Skeletal muscle tissue (tissue), 4 donors: ENCODE measurements around the gene SLC66A2. TPM values are rescaled to one million over a fixed set of nuclear protein-coding genes. Genes with fewer than 3 reads are reported as not detected.

ENCODE experiments used
- H3K27ac ChIP-seq: one replicate; pipeline ENCODE4 v1.7.0; 2013; ENCODE audit warnings: mild to moderate bottlenecking, low read depth, low read length, inconsistent platforms
- H3K27me3 ChIP-seq, 3 donors: one replicate each; pipeline ENCODE4 v1.7.0; 2013; ENCODE audit warnings: low read length in 3 of 3; ENCODE audit not compliant: control insufficient read depth in 3 of 3, insufficient read depth in 3 of 3
- H3K36me3 ChIP-seq, 3 donors: one replicate each; pipeline ENCODE4 v1.7.0; 2013; ENCODE audit warnings: low read length in 3 of 3; ENCODE audit not compliant: control insufficient read depth in 3 of 3, insufficient read depth in 3 of 3
- H3K4me1 ChIP-seq, 3 donors: one replicate each; pipeline ENCODE4 v1.7.0; 2013; ENCODE audit warnings: low read length in 3 of 3, mild to moderate bottlenecking in 3 of 3; ENCODE audit not compliant: control insufficient read depth in 3 of 3, insufficient read depth in 3 of 3
- H3K4me3 ChIP-seq, 3 donors: one replicate each; pipeline ENCODE4 v1.7.0; 2013; ENCODE audit warnings: low read length in 3 of 3
- H3K9ac ChIP-seq, 3 donors: one replicate each; pipeline ENCODE4 v1.7.0; 2013; ENCODE audit warnings: low read length in 3 of 3, mild to moderate bottlenecking in 3 of 3, moderate library complexity in 2 of 3, low read depth in 1 of 3
- H3K9me3 ChIP-seq, 3 donors: one replicate each; pipeline ENCODE4 v1.7.0; 2013; ENCODE audit warnings: low read length in 3 of 3; ENCODE audit not compliant: control insufficient read depth in 3 of 3
- total RNA-seq: library from RNA; depleted of rRNA; stranded (reverse); fragments of >200 nt; gene quantifications from one replicate; pipeline ENCODE4 v1.2.3, GENCODE V29; 2014
- donor health status: Osteomylitis.

Gene SLC66A2
- total RNA-seq, 1 donor from 2014 or later = 20.4 TPM

- H3K4me3 ChIP-seq = no peak overlapping the region
- no peak overlapping the region for H3K27ac ChIP-seq
- peaks cover 46 to 77% (median 47%) of the 10 kb centered on the region in 3 donors for H3K4me1 ChIP-seq
- H3K36me3 ChIP-seq = peaks cover 23 to 31% (median 30%) of the 10 kb centered on the region in 3 donors
- no peaks in the 10 kb centered on the region for H3K9me3 ChIP-seq
- peak overlapping the region in 2 of 3 donors; percentile 65 to 71 for H3K9ac ChIP-seq
- no peaks in the 10 kb centered on the region for H3K27me3 ChIP-seq
These were observed 6.7 kb downstream of the SLC66A2 start for GRCh38 chr18:79944746-79945117.

GRCh38 chr18:79944126-79944731 lies 7.2 kb downstream of the SLC66A2 start:
- Histone ChIP-seq H3K36me3 (peaks cover 23 to 31% (median 30%) of the 10 kb centered on the region in 3 donors), H3K27me3 (no peaks in the 10 kb centered on the region), H3K4me1 (peaks cover 42 to 74% (median 42%) of the 10 kb centered on the region in 3 donors), H3K4me3 (no peak overlapping the region), H3K27ac (no peak overlapping the region), H3K9ac (no peak overlapping the region), H3K9me3 (no peaks in the 10 kb centered on the region)

DNA sequence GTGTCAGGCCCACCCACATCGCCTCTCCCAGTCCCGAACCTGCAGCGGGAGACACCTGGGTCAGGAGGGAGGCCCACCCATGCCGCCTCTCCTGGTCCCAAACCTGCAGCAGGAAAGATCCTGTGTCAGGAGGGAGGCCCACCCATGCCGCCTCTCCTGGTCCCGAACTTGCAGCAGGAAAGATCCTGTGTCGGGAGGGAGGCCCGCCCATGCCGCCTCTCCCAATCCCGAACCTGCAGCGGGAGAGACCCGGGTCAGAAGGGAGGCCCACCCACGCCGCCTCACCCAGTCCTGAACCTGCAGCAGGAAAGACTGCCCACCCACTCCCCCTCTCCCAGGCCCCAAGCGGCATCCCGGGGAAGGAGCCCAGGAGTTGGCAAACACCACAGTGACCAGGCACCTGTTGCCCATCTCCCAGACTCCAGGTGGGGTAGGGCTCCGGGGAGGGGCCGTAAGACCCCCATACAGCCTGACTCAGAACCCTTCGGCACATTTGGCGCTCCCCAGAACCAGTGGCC lies 7.8 kb downstream of the SLC66A2 start:
- Histone ChIP-seq H3K4me1 (peaks cover 37 to 68% (median 37%) of the 10 kb centered on the region in 3 donors), H3K36me3 (peaks cover 19 to 26% (median 26%) of the 10 kb centered on the region in 3 donors), H3K9ac (no peak overlapping the region), H3K27ac (no peak overlapping the region), H3K27me3 (no peaks in the 10 kb centered on the region), H3K4me3 (no peak overlapping the region), H3K9me3 (no peaks in the 10 kb centered on the region)

DNA sequence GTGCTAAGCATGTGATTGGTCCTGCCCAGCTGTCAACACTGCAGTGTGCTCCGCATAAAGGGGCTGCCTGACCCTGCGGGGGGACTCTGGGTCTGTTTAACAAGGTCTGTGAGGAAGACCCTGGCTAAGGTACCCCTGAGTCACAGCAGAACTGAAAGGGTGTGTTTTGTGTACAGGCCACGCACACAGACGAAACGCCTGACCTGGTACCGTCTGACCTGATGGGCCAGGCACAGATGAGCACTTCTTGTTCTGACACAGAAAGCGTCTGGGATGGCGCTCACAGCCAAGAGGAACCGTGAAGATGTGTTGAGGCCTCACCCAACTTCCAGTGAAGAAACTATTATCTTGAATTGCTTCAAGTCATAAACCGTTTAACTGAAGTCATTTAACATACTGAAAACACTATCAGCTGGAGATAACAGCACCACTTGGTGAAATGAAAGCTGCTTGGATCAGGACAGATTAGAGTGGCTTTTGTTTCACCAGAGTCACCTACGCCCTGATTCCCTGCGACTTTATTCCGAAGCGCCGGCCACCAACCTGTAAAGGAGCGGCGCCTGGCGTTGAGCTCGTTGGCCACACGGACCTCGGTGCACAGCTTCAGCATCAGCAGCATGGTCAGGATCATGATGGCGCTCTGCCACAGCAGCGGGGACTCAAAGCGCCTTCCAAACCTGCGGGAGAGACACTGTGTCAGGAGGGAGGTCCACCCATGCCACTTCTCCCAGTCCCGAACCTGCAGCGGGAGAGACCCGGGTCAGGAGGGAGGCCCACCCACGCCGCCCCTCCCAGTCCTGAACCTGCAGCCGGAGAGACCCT lies 8.5 kb downstream of the SLC66A2 start:
- peaks cover 19 to 26% (median 25%) of the 10 kb centered on the region in 3 donors for H3K36me3 ChIP-seq
- H3K27me3 ChIP-seq = no peaks in the 10 kb centered on the region
- no peak overlapping the region for H3K27ac ChIP-seq
- no peak overlapping the region for H3K4me3 ChIP-seq
- H3K9ac ChIP-seq = no peak overlapping the region
- H3K9me3 ChIP-seq = no peaks in the 10 kb centered on the region
- peaks cover 31 to 62% (median 31%) of the 10 kb centered on the region in 3 donors for H3K4me1 ChIP-seq

- Histone ChIP-seq H3K9me3 (no peaks in the 10 kb centered on the region), H3K27me3 (no peaks in the 10 kb centered on the region), H3K27ac (no peak overlapping the region), H3K36me3 (peaks cover 19 to 30% (median 29%) of the 10 kb centered on the region in 3 donors), H3K4me1 (peaks cover 25 to 56% (median 26%) of the 10 kb centered on the region in 3 donors), H3K9ac (no peak overlapping the region), H3K4me3 (no peak overlapping the region)
These were observed 9.2 kb downstream of the SLC66A2 start for GRCh38 chr18:79942211-79942610.

DNA sequence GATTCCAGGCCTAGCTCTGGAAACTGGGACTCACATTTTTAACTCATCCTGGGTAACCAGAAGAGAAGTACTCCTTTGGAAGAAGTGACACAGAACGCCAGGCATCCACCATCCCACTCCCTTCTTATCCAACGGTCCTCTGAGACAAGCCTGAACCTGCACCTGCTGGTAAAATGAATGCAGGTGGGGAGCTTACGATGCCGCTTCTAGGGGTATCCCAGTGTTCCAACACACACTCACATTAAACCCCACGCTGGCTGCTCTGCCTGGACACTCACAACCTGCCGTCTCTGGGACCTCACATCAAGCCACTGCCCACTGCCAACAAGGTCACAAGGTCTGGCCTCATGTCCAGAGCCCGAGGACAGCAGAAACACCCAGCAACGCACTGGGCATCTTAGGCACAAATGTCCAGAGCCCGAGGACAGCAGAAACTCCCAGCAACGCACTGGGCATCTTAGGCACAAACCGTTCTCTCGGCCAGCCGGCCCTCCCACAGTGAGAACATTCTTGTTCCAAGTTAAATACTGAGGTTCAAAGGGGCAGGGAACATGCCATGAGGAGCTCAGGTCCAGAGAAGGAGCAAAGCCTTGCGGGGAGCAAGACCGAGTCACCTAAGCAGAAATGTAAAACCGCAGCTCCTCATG lies 9.9 kb downstream of the SLC66A2 start:
- Histone ChIP-seq H3K4me3 (no peak overlapping the region), H3K4me1 (peaks cover 21 to 51% (median 21%) of the 10 kb centered on the region in 3 donors), H3K36me3 (peaks cover 17 to 32% (median 29%) of the 10 kb centered on the region in 3 donors), H3K9ac (peak overlapping the region in 1 of 3 donors; percentile 33), H3K9me3 (no peaks in the 10 kb centered on the region), H3K27ac (no peak overlapping the region), H3K27me3 (no peaks in the 10 kb centered on the region)

DNA sequence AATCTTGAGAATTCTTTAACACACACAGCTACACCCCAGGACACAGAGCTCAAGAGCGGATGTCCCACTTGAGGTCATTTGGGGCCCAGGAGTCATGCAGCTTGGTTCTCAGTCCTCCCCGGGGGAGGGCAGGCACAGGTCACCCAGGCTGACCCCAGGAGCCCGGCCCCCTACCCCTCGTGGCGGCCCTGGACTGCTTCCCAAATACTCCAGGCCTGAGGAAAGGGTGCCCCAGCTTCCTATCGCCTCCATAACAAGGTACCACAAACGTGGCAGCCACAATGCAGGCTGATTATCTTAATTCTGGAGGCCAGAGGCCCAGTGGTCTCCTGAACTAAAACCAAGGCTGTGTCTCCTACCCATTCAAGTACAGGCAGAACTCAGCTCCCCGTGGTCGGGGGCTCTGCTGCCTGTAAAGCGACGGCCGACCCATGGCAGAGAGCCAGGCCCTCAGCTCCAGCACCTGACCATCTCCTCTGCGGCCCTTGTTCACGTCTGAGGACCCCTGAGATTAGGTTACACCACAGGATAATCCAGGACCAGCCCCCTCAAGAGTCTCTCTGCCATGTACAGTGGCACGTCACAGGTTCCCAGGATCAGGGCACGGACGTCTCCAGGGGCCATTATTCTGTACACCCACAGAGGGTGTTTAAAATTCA lies 10.5 kb downstream of the SLC66A2 start:
- Histone ChIP-seq H3K4me1 (peaks cover 21 to 47% (median 21%) of the 10 kb centered on the region in 3 donors), H3K27ac (no peak overlapping the region), H3K9ac (peak overlapping the region in 1 of 3 donors; percentile 33), H3K27me3 (no peaks in the 10 kb centered on the region), H3K4me3 (no peak overlapping the region), H3K36me3 (peaks cover 19 to 33% (median 28%) of the 10 kb centered on the region in 3 donors), H3K9me3 (peaks cover 0 to 2% (median 0%) of the 10 kb centered on the region in 3 donors)

- Histone ChIP-seq H3K4me3 (no peak overlapping the region), H3K27me3 (no peaks in the 10 kb centered on the region), H3K9ac (no peak overlapping the region), H3K27ac (no peak overlapping the region), H3K9me3 (peaks cover 0 to 2% (median 0%) of the 10 kb centered on the region in 3 donors), H3K4me1 (peaks cover 15 to 40% (median 15%) of the 10 kb centered on the region in 3 donors), H3K36me3 (peaks cover 25 to 35% (median 32%) of the 10 kb centered on the region in 3 donors)
These were observed 11.2 kb downstream of the SLC66A2 start for GRCh38 chr18:79940126-79940813.

GRCh38 chr18:79939096-79939495 lies 12.4 kb downstream of the SLC66A2 start:
- H3K4me1 ChIP-seq = peaks cover 6 to 29% (median 9%) of the 10 kb centered on the region in 3 donors
- H3K27me3 ChIP-seq = no peaks in the 10 kb centered on the region
- peaks cover 0 to 2% (median 0%) of the 10 kb centered on the region in 3 donors for H3K9me3 ChIP-seq
- no peak overlapping the region for H3K4me3 ChIP-seq
- H3K36me3 ChIP-seq = peaks cover 31 to 38% (median 32%) of the 10 kb centered on the region in 3 donors
- H3K27ac ChIP-seq = no peak overlapping the region
- no peak overlapping the region for H3K9ac ChIP-seq
